Measurements from ENCODE around the gene IVL.

Gene IVL

GRCh38 chr1:152957561-152957960 lies 49.2 kb downstream of the IVL start:
- DNase-seq: no peak

- no peak for DNase-seq
These were observed 50.9 kb downstream of the IVL start for GRCh38 chr1:152959273-152959672.

GRCh38 chr1:152959801-152960451 lies 51.6 kb downstream of the IVL start:
- no peak for DNase-seq

- DNase-seq: peak; percentile 37
These were observed 52.2 kb downstream of the IVL start for GRCh38 chr1:152960452-152961044.
